Left forelimb (tissue), 1 donor: ENCODE results near the gene GPANK1.

Experiments used
- DNase-seq: peaks from one replicate; pipeline ENCODE4 v3.0.0-alpha.2; 2018; ENCODE audit warnings: low spot score

Gene GPANK1

GRCh38 chr6:31639449-31639861, 25.3 kb downstream of the GPANK1 start:
- DNase-seq: no peak

DNA sequence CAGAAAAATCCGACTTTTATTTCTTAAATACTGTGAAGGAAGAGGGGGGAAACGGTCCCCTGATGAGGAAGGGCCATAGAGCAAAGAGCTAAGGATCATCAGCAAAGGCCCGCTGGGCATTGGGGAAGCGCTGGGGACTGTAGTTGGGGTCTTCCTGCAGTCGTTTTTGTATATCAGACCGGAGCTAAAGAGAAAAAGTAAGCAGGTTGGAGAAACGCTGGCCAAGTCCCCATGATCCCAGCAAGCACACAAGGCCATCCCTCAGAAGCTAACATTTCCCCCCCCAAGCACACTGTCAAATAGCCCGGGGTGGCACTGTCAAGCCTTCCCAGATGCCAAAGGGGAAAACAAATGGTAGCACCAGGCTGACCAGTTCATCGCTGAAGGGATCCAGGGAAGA, 25.8 kb downstream of the GPANK1 start:
- DNase-seq: no peak

- no peak for DNase-seq
Observed at GRCh38 chr6:31636698-31637596, 27.9 kb downstream of the GPANK1 start.

GRCh38 chr6:31634969-31635575, 29.7 kb downstream of the GPANK1 start:
- no peak for DNase-seq

GRCh38 chr6:31634131-31634530, 30.7 kb downstream of the GPANK1 start:
- DNase-seq: no peak

DNA sequence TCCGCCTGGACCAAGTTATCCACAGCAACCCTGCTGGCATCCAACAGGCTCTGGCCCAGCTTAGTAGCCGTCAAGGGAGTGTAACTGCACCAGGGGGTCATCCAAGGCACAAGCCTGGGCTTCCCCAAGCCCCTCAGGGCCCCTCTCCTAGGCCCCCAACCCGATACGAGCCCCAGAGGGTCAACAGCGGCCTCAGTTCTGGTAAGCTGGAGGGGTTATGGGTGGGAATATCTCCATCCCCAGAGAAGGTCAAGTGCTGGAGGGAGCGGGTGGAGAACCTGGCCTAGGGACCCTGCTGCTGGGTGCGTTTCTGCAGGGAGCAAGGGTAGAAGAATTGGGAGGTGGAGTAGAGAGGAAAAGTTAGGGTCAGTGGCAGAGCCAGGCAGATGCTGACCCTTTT, 31.4 kb downstream of the GPANK1 start:
- DNase-seq: no peak

- DNase-seq: no peak
Observed at GRCh38 chr6:31632279-31632946, 32.4 kb downstream of the GPANK1 start.

DNA sequence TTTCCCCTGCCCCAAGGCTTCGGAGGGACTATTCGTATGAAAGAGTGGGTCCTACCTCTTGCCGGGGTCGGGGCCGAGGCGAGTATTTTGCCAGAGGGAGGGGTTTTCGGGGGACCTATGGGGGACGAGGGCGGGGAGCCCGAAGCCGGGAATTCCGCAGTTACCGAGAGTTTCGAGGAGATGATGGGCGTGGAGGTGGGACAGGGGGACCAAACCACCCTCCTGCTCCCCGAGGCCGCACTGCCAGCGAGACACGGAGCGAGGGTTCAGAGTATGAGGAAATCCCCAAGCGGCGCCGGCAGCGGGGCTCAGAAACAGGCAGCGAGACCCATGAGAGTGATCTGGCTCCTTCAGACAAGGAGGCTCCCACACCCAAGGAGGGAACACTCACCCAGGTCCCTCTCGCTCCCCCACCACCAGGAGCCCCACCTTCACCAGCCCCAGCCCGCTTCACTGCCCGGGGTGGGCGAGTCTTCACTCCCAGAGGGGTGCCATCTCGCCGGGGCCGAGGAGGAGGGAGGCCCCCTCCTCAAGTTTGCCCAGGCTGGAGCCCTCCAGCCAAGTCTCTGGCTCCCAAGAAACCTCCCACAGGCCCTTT, 33.0 kb downstream of the GPANK1 start:
- DNase-seq: no peak

GRCh38 chr6:31631209-31631608, 33.6 kb downstream of the GPANK1 start:
- DNase-seq: no peak

DNA sequence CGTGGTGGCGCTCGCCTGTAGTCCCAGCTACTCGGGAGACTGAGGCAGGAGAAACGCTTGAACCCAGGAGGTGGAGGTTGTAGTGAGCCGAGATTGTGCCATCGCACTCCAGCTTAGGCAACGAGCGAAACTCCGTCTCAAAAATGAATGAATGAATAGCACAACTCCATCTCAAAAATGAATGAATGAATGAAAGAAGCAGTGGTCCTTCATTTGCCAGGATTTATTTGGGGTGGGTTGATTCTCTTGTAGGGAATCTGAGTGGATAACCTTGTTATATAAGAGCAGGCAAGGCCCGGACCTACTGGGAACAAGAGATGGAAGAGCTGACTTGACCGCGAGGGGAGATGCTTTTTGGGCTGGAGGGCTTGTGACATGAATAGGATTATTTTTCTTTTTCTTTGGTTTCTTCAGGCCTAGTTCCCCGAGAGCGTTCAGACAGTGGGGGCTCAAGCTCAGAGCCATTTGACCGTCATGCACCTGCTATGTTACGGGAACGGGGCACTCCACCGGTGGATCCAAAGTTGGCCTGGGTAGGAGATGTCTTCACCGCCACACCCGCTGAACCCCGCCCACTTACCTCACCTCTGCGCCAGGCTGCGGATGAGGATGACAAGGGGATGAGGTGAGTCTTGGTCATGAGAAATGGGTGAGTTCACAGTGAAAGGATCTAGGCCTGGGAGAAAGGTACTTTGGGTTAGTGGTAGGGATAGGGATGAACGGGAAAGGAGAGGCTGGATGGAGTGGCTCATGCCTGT, 34.4 kb downstream of the GPANK1 start:
- DNase-seq: no peak

GRCh38 chr6:31629014-31629413, 35.8 kb downstream of the GPANK1 start:
- no peak for DNase-seq

- no peak for DNase-seq
Observed at GRCh38 chr6:31627690-31628287, 37.0 kb downstream of the GPANK1 start.

- DNase-seq: no peak
Observed at GRCh38 chr6:31626952-31627351, 37.8 kb downstream of the GPANK1 start.

DNA sequence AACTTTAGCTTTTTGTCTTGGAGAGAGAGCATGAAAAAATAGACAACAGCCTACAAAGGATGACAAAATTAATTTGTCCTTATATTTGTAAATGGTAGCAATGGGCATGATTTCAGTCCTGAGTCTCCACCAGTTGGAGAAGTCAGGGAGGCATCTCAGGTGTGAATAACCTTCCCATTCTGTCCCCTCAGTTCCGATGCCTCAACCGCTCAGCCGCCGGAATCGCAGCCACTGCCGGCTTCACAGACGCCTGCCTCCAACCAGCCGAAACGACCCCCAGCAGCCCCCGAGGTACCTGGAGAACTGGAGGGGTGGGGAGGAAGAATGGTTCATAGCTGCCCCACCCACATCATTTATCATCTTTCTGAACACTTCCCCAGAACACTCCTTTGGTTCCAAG, 40.7 kb downstream of the GPANK1 start:
- DNase-seq: no peak

- DNase-seq: no peak
Observed at GRCh38 chr6:31622684-31623091, 42.1 kb downstream of the GPANK1 start.

DNA sequence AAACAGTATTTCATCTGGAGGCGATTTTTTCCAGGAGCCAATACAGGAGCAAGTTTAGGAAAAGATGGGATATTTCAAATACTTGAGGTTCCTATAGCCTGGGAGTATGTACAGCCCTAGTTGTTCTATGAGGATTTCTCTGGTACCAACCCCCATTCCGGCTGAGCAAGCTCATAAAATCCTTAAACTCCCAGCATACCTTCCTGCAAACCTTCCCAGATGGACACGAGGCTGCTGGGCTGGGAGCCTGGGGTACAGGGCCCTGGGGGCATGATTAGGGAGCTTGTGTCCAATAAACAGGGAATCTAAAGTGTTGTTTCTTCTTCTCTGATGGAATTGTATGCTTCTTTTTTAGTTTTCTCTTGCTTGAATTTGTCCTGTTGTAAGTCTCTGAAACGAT, 42.8 kb downstream of the GPANK1 start:
- DNase-seq: no peak

DNA sequence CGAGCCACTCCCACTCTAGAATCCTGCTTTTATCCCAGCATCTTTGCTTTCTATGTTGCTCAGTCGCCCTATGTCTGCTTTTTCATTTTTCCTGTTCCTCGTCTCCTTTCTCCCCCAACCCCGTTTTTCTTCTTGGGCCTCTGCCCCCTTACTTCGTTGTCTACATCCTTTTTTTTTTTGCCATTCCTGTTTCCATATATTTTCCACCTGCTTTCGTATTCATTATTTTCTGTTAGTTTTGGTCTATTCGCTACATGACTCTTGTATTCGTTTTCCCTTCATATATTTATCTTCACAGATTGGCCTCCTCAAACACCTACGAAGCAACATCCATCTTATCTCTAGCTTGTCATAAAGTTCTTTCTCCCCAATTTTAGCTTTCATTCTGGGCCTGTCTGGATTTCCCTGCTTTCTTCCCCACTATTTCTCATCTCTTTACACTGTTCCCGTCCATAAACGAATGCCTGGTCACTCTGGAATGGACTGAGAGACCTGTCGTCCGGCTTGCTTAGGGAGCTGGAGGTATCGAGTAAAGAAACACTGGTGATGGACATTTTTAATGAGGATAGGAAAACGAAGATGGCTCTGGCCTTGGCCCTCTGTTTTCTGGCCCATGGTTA, 43.4 kb downstream of the GPANK1 start:
- no peak for DNase-seq

GRCh38 chr6:31620586-31621319, 44.0 kb downstream of the GPANK1 start, which contains the start of gene PRRC2A:
Gene PRRC2A (plus strand): TSS chr6:31620715. CDS start chr6:31622790, 2,075 bp downstream.
- DNase-seq: peak; percentile 96

GRCh38 chr6:31619805-31620585, 44.8 kb downstream of the GPANK1 start:
- peak; percentile 98 for DNase-seq
